ENCODE data around the gene MARCO.
A peak's percentile ranks its signal among the peaks of the same experiment; 100 is the strongest.

MARCO gene

GRCh38 chr2:118970396-118971135 lies 28.6 kb downstream of the MARCO start:
- H3K4me3 ChIP-seq (ENCODE audit: low read depth, low read length): no peak overlapping the region
- DNase-seq (ENCODE audit: low read depth): no peak

- DNase-seq (ENCODE audit: low read depth): no peak
- no peak overlapping the region for H3K4me3 ChIP-seq (ENCODE audit: low read depth, low read length)
Measured at GRCh38 chr2:118971245-118972122, 29.5 kb downstream of the MARCO start.

- DNase-seq (ENCODE audit: low read depth): peak; percentile 24
- no peak overlapping the region for H3K4me3 ChIP-seq (ENCODE audit: low read depth, low read length)
Measured at GRCh38 chr2:118973542-118973951, 31.6 kb downstream of the MARCO start.

GRCh38 chr2:118974103-118974993 lies 32.4 kb downstream of the MARCO start:
- H3K4me3 ChIP-seq (ENCODE audit: low read depth, low read length): no peak overlapping the region
- DNase-seq (ENCODE audit: low read depth): peak; percentile 33

GRCh38 chr2:118975133-118975532 lies 33.1 kb downstream of the MARCO start:
- DNase-seq (ENCODE audit: low read depth): no peak
- no peak overlapping the region for H3K4me3 ChIP-seq (ENCODE audit: low read depth, low read length)

GRCh38 chr2:118978064-118978463 lies 36.1 kb downstream of the MARCO start:
- no peak for DNase-seq (ENCODE audit: low read depth)
- no peak overlapping the region for H3K4me3 ChIP-seq (ENCODE audit: low read depth, low read length)

GRCh38 chr2:118979152-118979861 lies 37.3 kb downstream of the MARCO start:
- H3K4me3 ChIP-seq (ENCODE audit: low read depth, low read length): no peak overlapping the region
- DNase-seq (ENCODE audit: low read depth): no peak

GRCh38 chr2:118980022-118980421 lies 38.0 kb downstream of the MARCO start:
- no peak overlapping the region for H3K4me3 ChIP-seq (ENCODE audit: low read depth, low read length)
- DNase-seq (ENCODE audit: low read depth): no peak

GRCh38 chr2:118980573-118980972 lies 38.6 kb downstream of the MARCO start:
- no peak for DNase-seq (ENCODE audit: low read depth)
- no peak overlapping the region for H3K4me3 ChIP-seq (ENCODE audit: low read depth, low read length)

- no peak overlapping the region for H3K4me3 ChIP-seq (ENCODE audit: low read depth, low read length)
- DNase-seq (ENCODE audit: low read depth): no peak
Measured at GRCh38 chr2:118981632-118982031, 39.6 kb downstream of the MARCO start.

- no peak overlapping the region for H3K4me3 ChIP-seq (ENCODE audit: low read depth, low read length)
- no peak for DNase-seq (ENCODE audit: low read depth)
Measured at GRCh38 chr2:118982039-118982438, 40.0 kb downstream of the MARCO start.

GRCh38 chr2:118983133-118983532 lies 41.1 kb downstream of the MARCO start:
- no peak for DNase-seq (ENCODE audit: low read depth)
- no peak overlapping the region for H3K4me3 ChIP-seq (ENCODE audit: low read depth, low read length)

GRCh38 chr2:118983915-118984314 lies 41.9 kb downstream of the MARCO start:
- H3K4me3 ChIP-seq (ENCODE audit: low read depth, low read length): no peak overlapping the region
- no peak for DNase-seq (ENCODE audit: low read depth)

GRCh38 chr2:118986738-118987137 lies 44.7 kb downstream of the MARCO start:
- DNase-seq (ENCODE audit: low read depth): no peak
- no peak overlapping the region for H3K4me3 ChIP-seq (ENCODE audit: low read depth, low read length)

GRCh38 chr2:118987886-118988285 lies 45.9 kb downstream of the MARCO start:
- no peak for DNase-seq (ENCODE audit: low read depth)
- H3K4me3 ChIP-seq (ENCODE audit: low read depth, low read length): no peak overlapping the region

GRCh38 chr2:118988706-118989105 lies 46.7 kb downstream of the MARCO start:
- DNase-seq (ENCODE audit: low read depth): no peak
- no peak overlapping the region for H3K4me3 ChIP-seq (ENCODE audit: low read depth, low read length)

GRCh38 chr2:118989481-118989880 lies 47.5 kb downstream of the MARCO start:
- no peak for DNase-seq (ENCODE audit: low read depth)
- H3K4me3 ChIP-seq (ENCODE audit: low read depth, low read length): no peak overlapping the region

GRCh38 chr2:118990757-118991545 lies 49.0 kb downstream of the MARCO start:
- DNase-seq (ENCODE audit: low read depth): no peak
- H3K4me3 ChIP-seq (ENCODE audit: low read depth, low read length): no peak overlapping the region
